C4-2B (cell line): ENCODE results near the gene SHFL.

Experiments
- H3K27ac ChIP-seq: fragments of 450-650 bp; 2 replicates; pipeline ENCODE4 v1.5.1; 2017
- CTCF ChIP-seq: fragments of 450-650 bp; conservative IDR thresholded peaks from 2 replicates; pipeline ENCODE4 v1.5.1; 2017; ENCODE audit warnings: mild to moderate bottlenecking
- ZFX ChIP-seq: fragments of 450-650 bp; IDR thresholded peaks from 2 replicates; pipeline ENCODE4 v1.6.1; 2017

SHFL gene

GRCh38 chr19:10137751-10138682 lies 51.9 kb downstream of the SHFL start:
- no peak overlapping the region for H3K27ac ChIP-seq
- TF ChIP-seq CTCF (no peak), ZFX (no peak)

GRCh38 chr19:10138879-10139795 lies 53.0 kb downstream of the SHFL start:
- no peak overlapping the region for H3K27ac ChIP-seq
- TF ChIP-seq ZFX = no peak

- H3K27ac ChIP-seq = no peak overlapping the region
- no peak for TF ChIP-seq ZFX
- no peak for TF ChIP-seq CTCF
Measured at GRCh38 chr19:10139952-10140351, 53.8 kb downstream of the SHFL start.

- H3K27ac ChIP-seq = no peak overlapping the region
- no peak for TF ChIP-seq CTCF
- TF ChIP-seq ZFX = no peak
Measured at GRCh38 chr19:10141479-10141878, 55.4 kb downstream of the SHFL start.

- no peak overlapping the region for H3K27ac ChIP-seq
- no peak for TF ChIP-seq ZFX
- TF ChIP-seq CTCF = no peak
Measured at GRCh38 chr19:10141973-10142372, 55.9 kb downstream of the SHFL start.
